ENCODE results near the gene CST9. TPM values are rescaled to one million over a fixed set of nuclear protein-coding genes. Genes with fewer than 3 reads are reported as not detected.

CST9 gene
- total and polyA plus RNA-seq, 12 donors = not detected

DNA sequence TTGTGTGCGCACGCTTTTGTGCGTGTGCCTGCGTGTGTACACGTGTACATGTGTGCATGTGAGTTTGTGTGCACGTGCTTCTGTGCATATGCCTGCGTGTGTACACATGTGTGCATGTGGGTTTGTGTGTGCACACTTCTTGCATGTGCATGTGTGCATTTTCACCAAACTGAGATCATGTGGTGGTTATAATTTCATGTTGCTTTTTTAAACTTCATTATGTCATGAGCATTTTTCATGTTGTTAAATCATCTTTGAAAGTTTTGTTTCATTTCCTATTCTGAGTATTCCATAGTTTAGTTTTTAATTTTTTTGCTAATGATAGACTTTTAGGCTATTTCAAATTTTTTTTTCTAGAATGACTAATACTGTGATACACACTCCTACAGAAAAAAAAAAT lies 38.4 kb upstream of the CST9 start:
- Histone ChIP-seq H3K9me3 (replicated peaks in 1 of 3) (no peaks in the 10 kb centered on the region), H3K36me3 (replicated peaks in 1 of 2) (no peaks in the 10 kb centered on the region), H3K27me3 (no peaks in the 10 kb centered on the region), H3K27ac (no peak overlapping the region), H3K4me1 (replicated peaks in 1 of 2) (peaks cover 20 to 21% of the 10 kb centered on the region in 2 donors), H3K4me3 (no peak overlapping the region)
- intact Hi-C loops (cut with DNase I) = no loop called here
- TF ChIP-seq CTCF (IDR thresholded peaks at IDR 0.05) (no peak), POLR2A (IDR thresholded peaks at IDR 0.05) (no peak)
- DNase-seq = no peak
- WGBS, 4 donors = 92 to 95% (median 93%) methylated on average over 7 of the region's 7 CpGs

DNA sequence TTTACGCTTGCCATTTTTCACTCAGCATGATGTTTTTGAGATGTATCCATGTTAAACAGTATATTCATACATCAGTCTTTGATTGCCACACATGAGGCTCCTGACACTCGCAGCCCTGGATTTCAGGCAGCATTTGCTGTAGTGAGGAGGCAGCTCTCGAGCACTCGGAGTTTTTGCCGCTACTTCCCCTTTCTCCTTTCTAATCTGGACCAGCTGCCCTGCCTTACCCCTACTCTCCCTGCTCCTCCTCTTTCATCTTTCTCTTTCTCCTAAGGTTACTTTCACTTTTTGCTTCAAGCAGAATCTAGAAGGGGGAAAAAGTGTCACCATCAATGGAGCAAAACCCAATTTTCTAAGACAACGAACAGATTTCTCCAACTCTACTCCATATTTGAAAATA lies 37.9 kb upstream of the CST9 start:
- WGBS, 4 donors = 71 to 83% (median 81%) methylated on average over 6 of the region's 6 CpGs
- peaks cover 20 to 21% of the 10 kb centered on the region in 2 donors for H3K4me1 ChIP-seq (replicated peaks in 1 of 2)
- no peak for DNase-seq

GRCh38 chr20:23641936-23642751 lies 36.4 kb upstream of the CST9 start:
- Histone ChIP-seq H3K4me3 (no peak overlapping the region), H3K36me3 (replicated peaks in 1 of 2) (no peaks in the 10 kb centered on the region), H3K27ac (peak overlapping the region in 3 of 5 donors; percentile 38 to 67 (median 59)), H3K27me3 (no peaks in the 10 kb centered on the region), H3K9me3 (replicated peaks in 1 of 3) (no peaks in the 10 kb centered on the region), H3K4me1 (replicated peaks in 1 of 2) (peaks cover 20 to 21% of the 10 kb centered on the region in 2 donors)
- 63 to 70% (median 66%) methylated on average over 12 of the region's 12 CpGs for WGBS, 4 donors
- peak in 5 of 7 donors; percentile 72 to 81 (median 78) for DNase-seq
- intact Hi-C loops (cut with DNase I) = no loop called here
- TF ChIP-seq CTCF (IDR thresholded peaks at IDR 0.05) (no peak), POLR2A (IDR thresholded peaks at IDR 0.05) (no peak)

More for the DNA sequence above, 37.9 kb upstream of the CST9 start:
- Histone ChIP-seq H3K27me3 (no peaks in the 10 kb centered on the region), H3K9me3 (replicated peaks in 1 of 3) (no peaks in the 10 kb centered on the region), H3K4me3 (no peak overlapping the region), H3K36me3 (replicated peaks in 1 of 2) (no peaks in the 10 kb centered on the region), H3K27ac (no peak overlapping the region)
- intact Hi-C loops (cut with DNase I) = no loop called here
- TF ChIP-seq POLR2A (IDR thresholded peaks at IDR 0.05) (no peak), CTCF (IDR thresholded peaks at IDR 0.05) (no peak)

DNA sequence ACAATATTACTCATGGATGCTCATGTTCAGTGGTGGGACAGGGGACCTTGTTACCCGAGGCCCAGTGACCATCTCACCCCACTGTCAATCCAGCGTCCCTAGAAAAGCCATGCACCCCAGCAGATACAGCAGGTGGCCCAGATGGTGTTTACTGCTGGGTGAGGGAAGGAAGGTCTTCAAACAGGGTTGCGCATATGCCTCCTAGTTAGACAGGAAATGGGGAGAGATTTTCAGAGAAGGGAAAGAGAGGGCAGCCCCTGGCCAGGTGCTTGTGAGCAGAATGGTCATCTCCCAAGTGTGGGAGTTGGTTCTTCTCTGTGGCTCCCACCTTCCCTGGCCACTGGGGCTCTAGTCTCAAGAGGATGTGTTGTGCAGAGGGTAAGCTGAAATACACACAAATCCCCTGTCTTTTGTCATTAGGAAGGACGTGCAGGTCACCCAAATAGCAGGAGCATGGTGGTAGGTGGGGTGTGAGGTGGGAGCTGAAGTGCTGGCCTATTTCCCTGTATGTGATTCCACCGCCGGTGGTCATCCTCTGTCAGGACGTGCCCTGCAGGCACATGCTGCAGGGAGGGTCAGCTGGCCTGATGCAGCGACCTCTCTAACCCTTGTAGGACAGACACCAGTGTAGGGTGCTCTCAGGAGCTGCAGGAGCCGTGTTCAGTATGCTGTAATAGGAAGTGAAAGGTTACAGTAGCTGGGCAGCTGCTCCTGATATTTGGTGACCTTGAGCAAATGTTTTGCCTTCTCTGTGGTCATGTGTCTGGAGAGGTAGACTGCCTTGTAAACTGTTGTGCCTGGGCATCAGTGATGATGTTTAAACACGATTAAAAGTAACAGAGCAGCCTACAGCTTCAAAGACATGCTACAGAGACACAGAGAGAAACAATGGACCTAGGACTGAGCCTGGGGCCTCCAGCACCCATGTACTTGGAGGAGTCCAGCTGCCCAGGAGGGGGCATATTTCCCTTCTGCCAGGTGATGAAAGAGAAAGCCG lies 35.3 kb upstream of the CST9 start:
- Histone ChIP-seq H3K4me3 (no peak overlapping the region), H3K27me3 (no peaks in the 10 kb centered on the region), H3K4me1 (replicated peaks in 1 of 2) (peaks cover 31 to 32% of the 10 kb centered on the region in 2 donors), H3K27ac (peak overlapping the region in 1 of 5 donors; percentile 67), H3K36me3 (replicated peaks in 1 of 2) (no peaks in the 10 kb centered on the region), H3K9me3 (replicated peaks in 1 of 3) (no peaks in the 10 kb centered on the region)
- DNase-seq = peak in 1 of 7 donors; percentile 18
- 65 to 83% (median 71%) methylated on average over 10 to 11 of the region's 11 CpGs for WGBS, 4 donors
- no peak for TF ChIP-seq POLR2A (IDR thresholded peaks at IDR 0.05)
- no peak for TF ChIP-seq CTCF (IDR thresholded peaks at IDR 0.05)
- intact Hi-C loops (cut with DNase I) = no loop called here
